Endothelial cell of umbilical vein (primary cell): ENCODE results near the gene TRPM3. TPM values are rescaled to one million over a fixed set of nuclear protein-coding genes. Genes with fewer than 3 reads are reported as not detected.
A peak's percentile ranks its signal among the peaks of the same experiment; 100 is the strongest.

Experiments used
- BruUV-seq: library from RNA; stranded (reverse); fragments of 400-500 nt; replicated peaks from 2 replicates; lab custom pipeline; 2021; lab: Mats Ljungman, UMichigan
- CTCF ChIA-PET: fragments of 300-600, 350-600 bp; sonication (Branson Sonifier 250); formaldehyde crosslinking; loops from one replicate; lab custom pipeline; 2021; ENCODE audit warnings: antibody characterized with exemption, inconsistent platforms; lab: Charles Lee
- POLR2A ChIA-PET: fragments of 300-600, 350-600 bp; sonication (Branson Sonifier 250); formaldehyde crosslinking; loops from one replicate; lab custom pipeline; 2021; ENCODE audit warnings: antibody characterized with exemption, inconsistent platforms; lab: Charles Lee
- DNase-seq: peaks from one replicate; pipeline ENCODE4 v3.0.0-alpha.2; 2011; ENCODE audit warnings: low read depth, low spot score
- FAIRE-seq: peaks from 2 replicates; lab custom pipeline; 2011; peaks lifted over from hg19 to GRCh38; lab: Jason Lieb, UNC
- H2AFZ ChIP-seq: 2 replicates; pipeline ENCODE4 v1.6.0; 2012; ENCODE audit warnings: low read depth, low read length, control low read depth, inconsistent platforms
- H3K27ac ChIP-seq: 2 replicates; pipeline ENCODE4 v1.5.1; 2011; ENCODE audit warnings: low read depth, mild to moderate bottlenecking, control low read depth, low read length, moderate library complexity; ENCODE audit not compliant: insufficient read depth
- H3K27me3 ChIP-seq, 2 experiments: 2 replicates each; pipeline versions ENCODE4 v1.6.0 to v1.6.1; 2011; ENCODE audit warnings: low read length in 2 of 2, mixed read lengths in 1 of 2; ENCODE audit not compliant: control insufficient read depth in 2 of 2, insufficient read depth in 2 of 2
- H3K36me3 ChIP-seq, 2 experiments: 2 replicates in 1 of 2; 3 replicates in 1 of 2; pipeline ENCODE4 v1.5.1; 2011; ENCODE audit warnings: low read length in 2 of 2, mild to moderate bottlenecking in 1 of 2, moderate library complexity in 1 of 2; ENCODE audit not compliant: control insufficient read depth in 2 of 2, insufficient read depth in 2 of 2; ENCODE audit errors: extremely low read depth in 1 of 2
- H3K4me1 ChIP-seq: 3 replicates; pipeline ENCODE4 v1.5.1; 2011; ENCODE audit warnings: mild to moderate bottlenecking, low read length; ENCODE audit not compliant: control insufficient read depth, insufficient read depth; ENCODE audit errors: extremely low read depth
- H3K4me2 ChIP-seq: 2 replicates; pipeline ENCODE4 v1.6.1; 2011; ENCODE audit warnings: low read length, control low read depth, mixed read lengths; ENCODE audit not compliant: insufficient read depth
- H3K4me3 ChIP-seq, 3 experiments: fragments of 200-600 bp in 1 of 3; sonication (generic), shearing (Covaris generic) in 1 of 3; replicated peaks in 1 of 3; 2 replicates each; pipeline ENCODE4 v1.5.1; 2011 to 2016; ENCODE audit warnings: control low read depth in 3 of 3, low read length in 3 of 3, mild to moderate bottlenecking in 2 of 3, inconsistent platforms in 1 of 3, low read depth in 1 of 3, moderate library complexity in 1 of 3; ENCODE audit not compliant: insufficient read depth in 1 of 3
- H3K79me2 ChIP-seq: 2 replicates; pipeline ENCODE4 v1.6.0; 2012; ENCODE audit warnings: low read length, inconsistent platforms; ENCODE audit not compliant: control insufficient read depth, insufficient read depth
- H3K9ac ChIP-seq: replicated peaks from 2 replicates; pipeline ENCODE3; 2011; ENCODE audit warnings: low read length, control low read depth; ENCODE audit not compliant: insufficient read depth; ENCODE audit errors: extremely low read depth
- H3K9me1 ChIP-seq: replicated peaks from 3 replicates; pipeline ENCODE4 v1.6.0; 2011; ENCODE audit warnings: mild to moderate bottlenecking, low read length; ENCODE audit not compliant: control insufficient read depth, insufficient read depth; ENCODE audit errors: extremely low read depth
- H3K9me3 ChIP-seq: replicated peaks from 2 replicates; pipeline ENCODE4 v1.5.1; 2012; ENCODE audit warnings: low read length, inconsistent platforms; ENCODE audit not compliant: control insufficient read depth, insufficient read depth
- H4K20me1 ChIP-seq: replicated peaks from 2 replicates; pipeline ENCODE3; 2011; ENCODE audit warnings: mild to moderate bottlenecking, low read length; ENCODE audit not compliant: control insufficient read depth, insufficient read depth; ENCODE audit errors: extremely low read depth
- CTCF ChIP-seq, 2 donors: IDR thresholded peaks; 1 replicate in 1 of 2; 2 replicates in 1 of 2; pipeline ENCODE4 v1.5.1; 2011; ENCODE audit warnings: low read length in 2 of 2, mild to moderate bottlenecking in 2 of 2, moderate library complexity in 2 of 2, control low read depth in 1 of 2, inconsistent platforms in 1 of 2, low read depth in 1 of 2; ENCODE audit not compliant: insufficient read depth in 1 of 2; ENCODE audit errors: extremely low read depth in 1 of 2
- EZH2 ChIP-seq: IDR thresholded peaks from 2 replicates; pipeline ENCODE4 v1.6.1; 2012; ENCODE audit warnings: borderline replicate concordance, low read depth, mild to moderate bottlenecking, moderate library complexity, low read length, inconsistent platforms; ENCODE audit not compliant: severe bottlenecking
- FOS ChIP-seq: IDR thresholded peaks from 2 replicates; pipeline ENCODE4 v1.6.1; 2011; ENCODE audit warnings: mild to moderate bottlenecking, low read length, moderate library complexity, borderline replicate concordance; ENCODE audit not compliant: insufficient read depth
- GATA2 ChIP-seq: IDR thresholded peaks from 2 replicates; pipeline ENCODE4 v1.7.0; 2011; ENCODE audit warnings: low read depth, mild to moderate bottlenecking, moderate library complexity, mixed read lengths, low read length; ENCODE audit not compliant: insufficient read length, insufficient read depth
- JUN ChIP-seq: IDR thresholded peaks from 2 replicates; pipeline ENCODE4 v1.6.1; 2011; ENCODE audit warnings: borderline replicate concordance, low read depth; ENCODE audit not compliant: insufficient read length, insufficient read depth
- MAX ChIP-seq: IDR thresholded peaks from 2 replicates; pipeline ENCODE4 v1.6.1; 2011; ENCODE audit not compliant: insufficient read depth, insufficient read length
- MYC ChIP-seq: IDR thresholded peaks from one replicate; pipeline ENCODE4 v1.6.1; 2011; ENCODE audit warnings: mild to moderate bottlenecking, low read depth, low read length
- POLR2A ChIP-seq: IDR thresholded peaks from 2 replicates; pipeline ENCODE4 v1.6.1; 2012; ENCODE audit warnings: low read depth, mild to moderate bottlenecking, control low read depth, low read length
- POLR2AphosphoS5 ChIP-seq: IDR thresholded peaks from 2 replicates; pipeline ENCODE4 v1.6.1; 2012; ENCODE audit warnings: low read depth, mild to moderate bottlenecking, control low read depth, low read length, moderate library complexity; ENCODE audit not compliant: insufficient read depth
- dilution Hi-C: fragments of 300-500 bp; cut with MboI; formaldehyde crosslinking; loops from one replicate; pipeline ENCODE4 v1.15.0; 2019; ENCODE audit warnings: low sequenced_read_pairs; ENCODE audit not compliant: extremely low pct_ligation_motif_present
- intact Hi-C: fragments of 100-400 bp; cut with micrococcal nuclease; formaldehyde crosslinking; loops from one replicate; pipeline ENCODE4 v1.10.0; 2022
- polyA plus RNA-seq, 4 experiments: library from polyadenylated mRNA; depleted of rRNA in 3 of 4; stranded (reverse) in 3 of 4; unstranded in 1 of 4; fragments of >200 nt; gene quantifications; 2 replicates each; pipeline versions ENCODE4 v1.2.1 to v1.2.3, GENCODE V29; 2011 to 2012; ENCODE audit warnings: missing spikeins in 1 of 4
- total RNA-seq: library from RNA; stranded (reverse); gene quantifications from 2 replicates; pipeline ENCODE4 v1.2.3, GENCODE V29; 2021

The TRPM3 gene
- total and polyA plus RNA-seq, 2 donors (not counting 3 experiments of a cell fraction or from before 2014, with no cell fraction given), result 0.17 to 0.33 TPM

GRCh38 chr9:70868661-70869652 is 252.5 kb downstream of the TRPM3 start:
- BruUV-seq, result no TSS peak
- peak overlapping the region; percentile 98 for H3K4me2 ChIP-seq
- peak overlapping the region; percentile 44 to 84 (median 70) for H3K4me3 ChIP-seq
- H3K4me1 ChIP-seq, result peaks cover 4% of the 10 kb centered on the region
- CTCF ChIA-PET, result interaction anchor here (0.8 to 2.4 kb wide), 7 partner anchors 8 to 381 kb away, joined by 3 to 7 read pairs (median 3); no protein-coding TSS in a partner anchor
- dilution Hi-C loops (no loop called here), intact Hi-C loops (loop anchor here (2.0 kb wide), 1 partner anchor 34 kb away; no protein-coding TSS in a partner anchor)
- H3K27me3 ChIP-seq, result no peaks in the 10 kb centered on the region
- no peaks in the 10 kb centered on the region for H3K36me3 ChIP-seq
- H3K9me3 ChIP-seq, result no peaks in the 10 kb centered on the region
- POLR2A ChIA-PET, result no interaction called here
- peak; percentile 82 for DNase-seq
- H3K9me1 ChIP-seq, result no peaks in the 10 kb centered on the region
- no peak overlapping the region for H3K27ac ChIP-seq
- no peaks in the 10 kb centered on the region for H3K79me2 ChIP-seq
- peak; percentile 74 for FAIRE-seq
- H3K9ac ChIP-seq, result peak overlapping the region; percentile 64
- TF ChIP-seq POLR2AphosphoS5 (no peak), MAX (no peak), GATA2 (no peak), POLR2A (no peak), FOS (no peak), MYC (no peak), JUN (no peak), CTCF (IDR thresholded peaks at IDR 0.05; ENCODE audit: extremely low read depth in 1 of 2, insufficient read depth in 1 of 2, low read depth in 1 of 2, low read length in 2 of 2) (no peak), EZH2 (no peak)
- peak overlapping the region; percentile 97 for H2AFZ ChIP-seq
- no peaks in the 10 kb centered on the region for H4K20me1 ChIP-seq
